DND-41 (cell line): ENCODE results near the gene TNXB.
"Not testable (repeated sequence)": the region's sequence is repeated elsewhere in the genome, so short reads cannot be mapped to it uniquely, and the experiment has no call there.

Experiments used
- CTCF ChIP-seq: IDR thresholded peaks from 2 replicates; pipeline ENCODE4 v1.5.1; 2012; ENCODE audit warnings: borderline replicate concordance, low read length, moderate library complexity, mild to moderate bottlenecking; ENCODE audit not compliant: poor library complexity, severe bottlenecking; ENCODE audit errors: extremely low read depth
- EZH2 ChIP-seq: IDR thresholded peaks from 3 replicates; pipeline ENCODE4 v1.6.1; 2012; ENCODE audit warnings: borderline replicate concordance, low read depth, mild to moderate bottlenecking, moderate library complexity, low read length, inconsistent platforms; ENCODE audit not compliant: severe bottlenecking

DNA sequence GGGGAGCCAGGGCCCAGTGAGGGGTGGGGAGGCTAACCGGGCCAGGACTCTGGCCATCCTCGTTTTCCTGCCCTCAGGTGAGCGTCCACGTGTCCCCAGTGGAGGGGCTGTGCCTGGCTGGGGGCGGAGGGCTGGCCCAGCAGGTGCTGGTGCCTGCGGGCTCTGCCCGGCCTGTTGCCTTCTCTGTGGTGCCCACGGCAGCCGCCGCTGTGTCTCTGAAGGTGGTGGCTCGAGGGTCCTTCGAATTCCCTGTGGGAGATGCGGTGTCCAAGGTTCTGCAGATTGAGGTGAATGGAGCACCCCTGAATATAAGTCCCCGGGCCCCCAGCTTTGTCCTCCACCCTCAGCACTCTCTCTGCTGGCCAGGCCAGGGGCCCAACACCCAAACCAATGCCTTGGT is 114.7 kb downstream of the TNXB start:
- not testable (repeated sequence) for TF ChIP-seq EZH2, CTCF
